Spleen (tissue), 7 donors: ENCODE results near the gene PDZD2.

Experiments used
- CTCF ChIP-seq, 11 experiments: fragments of 200-600 bp in 7 of 11; fragments of 450-650 bp in 4 of 11; sonication (generic) in 4 of 11; IDR thresholded peaks in 8 of 11; conservative IDR thresholded peaks in 3 of 11; 1 replicate in 7 of 11; 2 replicates in 4 of 11; pipeline versions ENCODE4 v1.4.0 to v1.8.0; 2016 to 2021; ENCODE audit warnings: antibody characterized with exemption in 11 of 11, inconsistent platforms in 4 of 11, mild to moderate bottlenecking in 1 of 11
- POLR2A ChIP-seq, 3 donors: fragments of 450-650 bp; IDR thresholded peaks; one replicate each; pipeline ENCODE4 v1.5.1; 2017; ENCODE audit warnings: antibody characterized with exemption in 3 of 3, mild to moderate bottlenecking in 1 of 3
- donor health status: DM: no; HTN: no; CAD: no; lungs with moderate emphysema.
- donor health status: DM: no; HTN: no; CAD: no.
- donor health status: DM: no; HTN: no; CAD: no.

GRCh38 chr5:31863991-31864411, 225.1 kb downstream of the PDZD2 start:
- TF ChIP-seq POLR2A (IDR thresholded peaks at IDR 0.05) (no peak), CTCF (IDR thresholded peaks at IDR 0.05 in 8 of 11, conservative IDR thresholded peaks at IDR 0.05 in 3 of 11) (no peak)
